K562 (cell line): ENCODE results near the gene HMGCL. TPM values are rescaled to one million over a fixed set of nuclear protein-coding genes. Genes with fewer than 3 reads are reported as not detected.

Source experiments
- BHLHE40 ChIP-seq: IDR thresholded peaks from 2 replicates; pipeline ENCODE4 v1.6.1; 2011; ENCODE audit warnings: low read length, improper control_type of control experiment
- CBFB ChIP-seq: sonication (generic); formaldehyde crosslinking; IDR thresholded peaks from 2 replicates; pipeline ENCODE4 v1.4.0; 2020; ENCODE audit warnings: mild to moderate bottlenecking, missing genetic modification reagents
- CBX5 ChIP-seq: IDR thresholded peaks from 2 replicates; pipeline ENCODE4 v1.6.1; 2014; ENCODE audit warnings: low read depth, borderline replicate concordance
- CCNT2 ChIP-seq: IDR thresholded peaks from 2 replicates; pipeline ENCODE4 v1.6.1; 2011; ENCODE audit warnings: borderline replicate concordance, low read depth, mild to moderate bottlenecking, moderate library complexity, mixed read lengths, low read length; ENCODE audit not compliant: insufficient read length; ENCODE audit errors: extremely low read depth
- FOXK2 ChIP-seq, 2 experiments: fragments of 450-650 bp; IDR thresholded peaks in 1 of 2; conservative IDR thresholded peaks in 1 of 2; 2 replicates each; pipeline ENCODE4 v1.6.1; 2016; ENCODE audit warnings: low read depth in 2 of 2, mild to moderate bottlenecking in 1 of 2
- GABPB2 ChIP-seq: fragments of 250-450 bp; sonication (Bioruptor Pico); conservative IDR thresholded peaks from 2 replicates; pipeline ENCODE4 v1.5.1; 2021; ENCODE audit warnings: mild to moderate bottlenecking
- HDGF ChIP-seq: fragments of 450-650 bp; IDR thresholded peaks from 2 replicates; pipeline ENCODE4 v1.6.1; 2016
- KAT8 ChIP-seq: fragments of 450-650 bp; IDR thresholded peaks from 2 replicates; pipeline ENCODE4 v1.6.1; 2016; ENCODE audit warnings: low read depth, mild to moderate bottlenecking
- NFATC3 ChIP-seq: fragments of 450-650 bp; IDR thresholded peaks from 2 replicates; pipeline ENCODE4 v1.6.1; 2017; ENCODE audit warnings: mild to moderate bottlenecking
- NR4A1 ChIP-seq, 2 experiments: fragments of 250-450 bp in 1 of 2; fragments of 450-650 bp in 1 of 2; sonication (Bioruptor Pico) in 1 of 2; IDR thresholded peaks; 2 replicates each; pipeline versions ENCODE4 v1.4.0 to v1.6.1; 2016 to 2020; ENCODE audit warnings: mild to moderate bottlenecking in 2 of 2, missing compliant biosample characterization in 1 of 2, missing genetic modification characterization in 1 of 2, moderate library complexity in 1 of 2
- RBM25 ChIP-seq: fragments of 200-400 bp; formaldehyde crosslinking; IDR thresholded peaks from 2 replicates; pipeline ENCODE4 v1.6.1; 2018; ENCODE audit warnings: low read length, low read depth, moderate library complexity; ENCODE audit not compliant: severe bottlenecking
- RUNX1 ChIP-seq: sonication (generic); IDR thresholded peaks from 2 replicates; pipeline ENCODE4 v1.6.1; 2016; ENCODE audit warnings: antibody characterized with exemption, low read depth
- SIRT6 ChIP-seq: IDR thresholded peaks from one replicate; pipeline ENCODE4 v1.6.1; 2012; ENCODE audit warnings: low read depth, mild to moderate bottlenecking, control low read depth, inconsistent platforms, low read length, moderate library complexity
- SMAD2 ChIP-seq: fragments of 150-350 bp; IDR thresholded peaks from 2 replicates; pipeline ENCODE4 v1.6.1; 2014; ENCODE audit warnings: low read depth, mild to moderate bottlenecking, low read length
- SMARCA5 ChIP-seq: fragments of 450-650 bp; IDR thresholded peaks from 2 replicates; pipeline ENCODE4 v1.6.1; 2016
- TBP ChIP-seq: optimal IDR thresholded peaks from 2 replicates; pipeline ENCODE3; 2011; ENCODE audit warnings: low read depth, low read length, improper control_type of control experiment
- WHSC1 ChIP-seq: IDR thresholded peaks from one replicate; pipeline ENCODE4 v1.6.1; 2012; ENCODE audit warnings: low read length, control low read depth, inconsistent platforms
- XRCC3 ChIP-seq: fragments of 450-650 bp; IDR thresholded peaks from 2 replicates; pipeline ENCODE4 v1.6.1; 2017; ENCODE audit warnings: mild to moderate bottlenecking, moderate library complexity
- XRCC4 ChIP-seq: IDR thresholded peaks from one replicate; pipeline ENCODE4 v1.6.1; 2011; ENCODE audit not compliant: insufficient read depth, insufficient read length; ENCODE audit errors: extremely low read depth
- ZFP36 ChIP-seq: fragments of 150-350 bp; IDR thresholded peaks from 2 replicates; pipeline ENCODE4 v1.6.1; 2018; ENCODE audit warnings: low read length, low read depth; ENCODE audit not compliant: partially characterized antibody
- ZNF121 ChIP-seq: sonication (generic); formaldehyde crosslinking; conservative IDR thresholded peaks from 2 replicates; pipeline ENCODE4 v1.8.0; 2022; ENCODE audit warnings: missing genetic modification reagents
- ZNF140 ChIP-seq: fragments of 250-450 bp; sonication (Bioruptor Pico); IDR thresholded peaks from 2 replicates; pipeline ENCODE4 v1.8.0; 2021; ENCODE audit warnings: moderate library complexity, mild to moderate bottlenecking, inconsistent platforms
- ZNF75A ChIP-seq: fragments of 450-650 bp; formaldehyde crosslinking; IDR thresholded peaks from 2 replicates; pipeline ENCODE4 v1.4.0; 2020; ENCODE audit warnings: mild to moderate bottlenecking
- polyA plus RNA-seq, 8 experiments: library from polyadenylated mRNA; depleted of rRNA in 4 of 8; stranded (reverse) in 5 of 8; unstranded in 3 of 8; fragments of >200 nt; fragmentation: Nextera tagmentation in 2 of 8; fragmentation: Illumina TruSeq in 1 of 8; extraction: Ambion mirVana in 2 of 8; extraction: Trizol in 1 of 8; gene quantifications; 2 replicates each; pipeline versions ENCODE4 v1.2.1 to v1.2.3, GENCODE V29; 2011 to 2014; ENCODE audit warnings: inconsistent platforms in 1 of 8, missing spikeins in 1 of 8
- total RNA-seq, 7 experiments: library from RNA; depleted of rRNA in 6 of 7; stranded (reverse); fragments of >200 nt in 6 of 7; fragmentation: Illumina TruSeq in 2 of 7; extraction: Trizol in 2 of 7; gene quantifications; 2 replicates each; pipeline versions ENCODE4 v1.2.1 to v1.2.3, GENCODE V29; 2011 to 2021; ENCODE audit warnings: low replicate concordance in 1 of 7
- TF ChIP-seq, protein P1 (sequence below), 2 experiments: fragments of 450-650 bp in 1 of 2; sonication (generic) in 1 of 2; formaldehyde crosslinking in 1 of 2; IDR thresholded peaks in 1 of 2; conservative IDR thresholded peaks in 1 of 2; 2 replicates each; pipeline versions ENCODE4 v1.6.1 to v1.8.1; 2016 to 2023; ENCODE audit warnings: mild to moderate bottlenecking in 2 of 2, moderate library complexity in 2 of 2, inconsistent platforms in 1 of 2, missing genetic modification reagents in 1 of 2
- TF ChIP-seq, protein P2 (sequence below): sonication (generic); formaldehyde crosslinking; IDR thresholded peaks from 2 replicates; pipeline ENCODE4 v1.8.0; 2022; ENCODE audit warnings: mild to moderate bottlenecking, missing genetic modification reagents
- TF ChIP-seq, protein P3 (sequence below): sonication (generic); formaldehyde crosslinking; IDR thresholded peaks from 2 replicates; pipeline ENCODE4 v1.8.0; 2022; ENCODE audit warnings: missing genetic modification reagents, mild to moderate bottlenecking, borderline replicate concordance

The HMGCL gene
- total and polyA plus RNA-seq, 9 of the 15 experiments (the other 6 are each of a cell fraction or from before 2014, with no cell fraction given): 18.0 to 82.2 (median 24.2) TPM

DNA sequence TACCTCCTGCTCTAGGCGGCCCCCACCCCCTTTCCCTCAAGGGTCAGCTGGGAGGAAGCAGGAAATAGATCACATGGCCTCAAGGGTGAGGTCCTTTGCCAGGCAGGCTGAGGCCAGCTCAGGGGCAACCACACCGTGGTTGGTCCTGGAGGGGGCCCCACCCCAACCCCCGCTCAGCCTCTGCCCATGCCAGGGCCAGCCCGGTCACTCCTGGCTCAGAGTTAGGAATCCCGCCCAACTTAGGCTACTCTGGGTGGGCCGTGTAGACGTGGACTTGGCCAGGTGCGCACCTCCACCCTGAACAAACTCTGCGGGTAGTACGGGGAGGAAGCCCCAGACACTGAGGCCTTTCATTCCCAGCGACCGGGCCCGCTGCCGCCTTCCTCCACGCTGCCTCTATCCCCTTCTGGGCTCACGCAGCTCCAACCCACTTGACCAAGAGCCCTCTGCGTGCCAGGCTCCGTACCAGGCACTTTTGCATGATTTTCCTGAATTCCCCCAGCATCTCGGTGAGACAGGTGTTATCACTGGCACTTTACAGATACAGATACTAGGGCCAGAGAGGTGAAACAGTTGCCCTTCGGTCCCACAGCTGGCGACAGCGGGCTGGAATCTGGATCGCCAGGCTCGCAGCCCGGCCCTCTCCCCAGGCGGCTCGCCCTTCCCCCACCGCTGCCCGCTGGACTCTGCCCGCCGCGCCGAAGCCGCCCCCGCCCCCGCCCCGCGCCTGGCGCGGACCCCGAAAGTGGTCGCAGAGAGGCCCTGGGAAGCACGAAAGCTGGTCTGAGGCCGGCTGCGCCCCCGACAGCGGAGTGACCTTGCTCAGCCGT lies 25.4 kb downstream of the HMGCL start (continued):
- TF ChIP-seq, protein P1, sequence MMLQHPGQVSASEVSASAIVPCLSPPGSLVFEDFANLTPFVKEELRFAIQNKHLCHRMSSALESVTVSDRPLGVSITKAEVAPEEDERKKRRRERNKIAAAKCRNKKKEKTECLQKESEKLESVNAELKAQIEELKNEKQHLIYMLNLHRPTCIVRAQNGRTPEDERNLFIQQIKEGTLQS (IDR thresholded peaks at IDR 0.05): peak; percentile 70
- TF ChIP-seq, protein P1 (CRISPR knock-in tag; conservative IDR thresholded peaks at IDR 0.05): no peak
- TF ChIP-seq NR4A1 (CRISPR knock-in tag; IDR thresholded peaks at IDR 0.05) (peak; percentile 62; the same call in 1 of the 2 replicates), NR4A1 (tag; IDR thresholded peaks at IDR 0.05) (no peak), KAT8 (no peak), SMAD2 (no peak), BHLHE40 (no peak), FOXK2 (conservative IDR thresholded peaks at IDR 0.05 in 1 of 2, IDR thresholded peaks at IDR 0.05 in 1 of 2; ENCODE audit: low read depth in 2 of 2) (peak in 1 of 2 experiments; percentile 43; a peak in 1 of 4 replicates), NFATC3 (no peak), ZNF140 (CRISPR knock-in tag) (no peak), GABPB2 (CRISPR knock-in tag) (no peak), CCNT2 (no peak), XRCC4 (no peak), RUNX1 (peak; percentile 19; the same call in 1 of the 2 replicates), WHSC1 (no peak), ZNF75A (CRISPR knock-in tag) (no peak), ZFP36 (no peak), ZNF121 (CRISPR knock-in tag) (no peak), XRCC3 (no peak), SMARCA5 (no peak), TBP (no peak), CBFB (CRISPR knock-in tag) (0 out of 2 replicates have a peak, but pooled peaks have one; percentile 23), CBX5 (no peak), RBM25 (no peak), HDGF (no peak), SIRT6 (no peak)
- TF ChIP-seq, protein P2, sequence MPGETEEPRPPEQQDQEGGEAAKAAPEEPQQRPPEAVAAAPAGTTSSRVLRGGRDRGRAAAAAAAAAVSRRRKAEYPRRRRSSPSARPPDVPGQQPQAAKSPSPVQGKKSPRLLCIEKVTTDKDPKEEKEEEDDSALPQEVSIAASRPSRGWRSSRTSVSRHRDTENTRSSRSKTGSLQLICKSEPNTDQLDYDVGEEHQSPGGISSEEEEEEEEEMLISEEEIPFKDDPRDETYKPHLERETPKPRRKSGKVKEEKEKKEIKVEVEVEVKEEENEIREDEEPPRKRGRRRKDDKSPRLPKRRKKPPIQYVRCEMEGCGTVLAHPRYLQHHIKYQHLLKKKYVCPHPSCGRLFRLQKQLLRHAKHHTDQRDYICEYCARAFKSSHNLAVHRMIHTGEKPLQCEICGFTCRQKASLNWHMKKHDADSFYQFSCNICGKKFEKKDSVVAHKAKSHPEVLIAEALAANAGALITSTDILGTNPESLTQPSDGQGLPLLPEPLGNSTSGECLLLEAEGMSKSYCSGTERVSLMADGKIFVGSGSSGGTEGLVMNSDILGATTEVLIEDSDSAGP (CRISPR knock-in tag): no peak; the same call in 1 of the 2 replicates
- TF ChIP-seq, protein P3, sequence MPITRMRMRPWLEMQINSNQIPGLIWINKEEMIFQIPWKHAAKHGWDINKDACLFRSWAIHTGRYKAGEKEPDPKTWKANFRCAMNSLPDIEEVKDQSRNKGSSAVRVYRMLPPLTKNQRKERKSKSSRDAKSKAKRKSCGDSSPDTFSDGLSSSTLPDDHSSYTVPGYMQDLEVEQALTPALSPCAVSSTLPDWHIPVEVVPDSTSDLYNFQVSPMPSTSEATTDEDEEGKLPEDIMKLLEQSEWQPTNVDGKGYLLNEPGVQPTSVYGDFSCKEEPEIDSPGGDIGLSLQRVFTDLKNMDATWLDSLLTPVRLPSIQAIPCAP: no peak
